HG02798 (cell line): ENCODE results near the gene CTBP1.

ENCODE experiments used
- ATAC-seq: cut with Tn5 transposase; IDR thresholded peaks from one replicate; pipeline ENCODE4 v1.9.1; 2021; ENCODE audit warnings: mild to moderate bottlenecking; ENCODE audit not compliant: unreplicated experiment, poor library complexity

The CTBP1 gene

DNA sequence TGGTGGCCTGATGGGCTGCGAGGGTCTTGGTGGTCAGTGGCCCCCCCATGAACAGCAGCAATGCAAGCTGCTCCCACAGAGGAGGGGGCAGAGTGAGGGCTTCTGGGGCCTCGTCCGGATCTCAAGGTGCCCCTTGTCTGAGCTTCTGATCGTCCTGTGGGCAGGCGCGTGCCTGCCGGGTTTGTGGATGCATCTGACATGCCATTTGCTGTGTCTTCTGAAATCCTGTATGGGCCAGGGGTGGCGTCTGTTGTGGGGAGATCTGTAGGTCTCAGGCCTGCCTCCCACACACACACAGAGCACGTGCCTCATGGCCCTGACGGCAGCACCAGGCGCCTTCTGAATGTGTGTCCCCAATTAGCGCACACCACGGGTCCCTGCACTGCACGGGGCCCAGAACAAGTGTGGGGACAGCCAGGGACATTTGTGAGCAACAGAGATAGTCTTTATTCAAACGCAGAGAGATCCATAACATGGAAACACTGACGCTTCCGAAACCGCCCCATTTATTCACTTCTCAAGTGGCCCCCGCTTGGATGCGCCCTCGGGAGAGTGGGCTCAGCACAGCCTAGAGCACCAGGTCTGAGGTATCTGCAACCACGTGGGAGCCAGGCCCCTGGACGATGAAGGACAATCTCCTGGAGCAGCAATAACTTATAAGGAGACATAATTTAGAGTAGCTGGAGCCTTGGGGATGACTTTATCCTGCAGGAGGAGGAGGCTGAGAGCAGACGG is 82.3 kb downstream of the CTBP1 start:
- peak; percentile 6 for ATAC-seq

DNA sequence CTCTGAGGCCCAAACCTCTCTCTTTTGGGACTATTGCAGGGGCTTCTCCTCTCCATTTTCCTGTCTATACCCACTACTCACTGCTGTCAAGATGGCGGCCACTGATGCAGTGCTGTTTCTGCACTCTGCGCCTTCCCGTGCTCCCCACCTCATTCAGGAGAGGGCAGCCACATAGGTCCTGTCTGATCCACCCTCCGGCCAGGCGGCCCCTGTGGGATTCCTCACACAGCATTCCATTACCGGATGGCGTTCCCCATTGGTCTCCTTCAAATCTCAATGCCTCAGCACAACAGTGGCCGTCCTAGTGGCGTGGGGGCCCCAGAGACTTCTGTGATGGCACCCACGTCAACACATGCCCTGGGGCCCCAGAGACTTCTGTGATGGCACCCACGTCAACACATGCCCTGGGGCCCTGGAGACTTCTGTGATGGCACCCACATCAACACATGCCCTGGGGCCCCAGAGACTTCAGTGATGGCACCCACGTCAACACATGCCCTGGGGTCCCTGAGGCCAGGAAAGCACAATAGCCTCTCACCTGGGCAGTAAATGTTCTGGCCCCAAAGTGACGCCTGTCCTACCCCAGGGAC is 83.9 kb downstream of the CTBP1 start:
- ATAC-seq = no peak

- no peak for ATAC-seq
Observed at GRCh38 chr4:1164444-1164843, 84.5 kb downstream of the CTBP1 start.

DNA sequence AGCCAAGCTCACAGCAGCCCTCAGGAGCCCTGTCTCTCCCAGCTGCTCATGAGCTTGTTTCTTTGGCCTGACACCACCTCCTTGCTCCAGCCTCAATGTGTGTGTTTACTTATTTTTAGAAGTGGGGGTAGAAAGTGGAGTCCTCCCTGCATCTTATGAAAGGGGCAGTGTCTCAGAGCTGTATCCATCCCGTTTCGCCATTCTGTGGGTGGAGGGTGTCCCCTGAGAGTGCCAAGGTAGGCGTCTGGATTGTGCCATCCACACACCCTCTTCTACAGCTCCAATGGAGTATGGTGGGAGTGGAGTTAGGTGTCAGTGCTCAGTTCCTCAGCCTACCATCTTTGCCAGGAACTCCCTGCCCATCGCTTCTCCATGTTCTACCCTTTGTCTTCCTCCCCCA is 84.9 kb downstream of the CTBP1 start:
- ATAC-seq = no peak
